Keratinocyte (primary cell): ENCODE results near the gene CPHXL2. TPM values are rescaled to one million over a fixed set of nuclear protein-coding genes. Genes with fewer than 3 reads are reported as not detected.

Experiments used
- DNase-seq: peaks from one replicate; pipeline ENCODE4 v3.0.0-alpha.2; 2011; ENCODE audit warnings: low read depth, missing footprints, low spot score
- FAIRE-seq: peaks from 2 replicates; lab custom pipeline; 2011; peaks lifted over from hg19 to GRCh38; lab: Jason Lieb, UNC
- H2AFZ ChIP-seq: 2 replicates; pipeline ENCODE4 v1.6.0; 2012; ENCODE audit warnings: low read length, control low read depth, inconsistent platforms; ENCODE audit not compliant: control insufficient read depth
- H3K27ac ChIP-seq: 2 replicates; pipeline ENCODE4 v1.5.1; 2011; ENCODE audit warnings: low read length; ENCODE audit not compliant: control insufficient read depth, insufficient read depth
- H3K27me3 ChIP-seq: 3 replicates; pipeline ENCODE4 v1.6.0; 2011; ENCODE audit warnings: low read length; ENCODE audit not compliant: control insufficient read depth, insufficient read depth; ENCODE audit errors: extremely low read depth
- H3K36me3 ChIP-seq, 2 experiments: 2 replicates in 1 of 2; 3 replicates in 1 of 2; pipeline ENCODE4 v1.5.1; 2011; ENCODE audit warnings: low read length in 2 of 2, mild to moderate bottlenecking in 1 of 2; ENCODE audit not compliant: control insufficient read depth in 2 of 2, insufficient read depth in 2 of 2; ENCODE audit errors: extremely low read depth in 1 of 2
- H3K4me1 ChIP-seq: 3 replicates; pipeline ENCODE4 v1.5.1; 2011; ENCODE audit warnings: low read length; ENCODE audit not compliant: control insufficient read depth, insufficient read depth; ENCODE audit errors: extremely low read depth
- H3K4me2 ChIP-seq: 3 replicates; pipeline ENCODE4 v1.6.0; 2011; ENCODE audit warnings: low read depth, low read length; ENCODE audit not compliant: control insufficient read depth, insufficient read depth; ENCODE audit errors: extremely low read depth
- H3K4me3 ChIP-seq, 3 experiments: fragments of 200-600 bp in 1 of 3; sonication (generic) in 1 of 3; 2 replicates in 2 of 3; 3 replicates in 1 of 3; pipeline ENCODE4 v1.5.1; 2011 to 2016; ENCODE audit warnings: low read length in 3 of 3, mild to moderate bottlenecking in 3 of 3, control low read depth in 2 of 3, inconsistent platforms in 1 of 3, low read depth in 1 of 3, mixed read lengths in 1 of 3, mixed run types in 1 of 3, moderate library complexity in 1 of 3; ENCODE audit not compliant: control insufficient read depth in 2 of 3, insufficient read depth in 2 of 3; ENCODE audit errors: extremely low read depth in 1 of 3
- H3K79me2 ChIP-seq: 2 replicates; pipeline ENCODE4 v1.6.0; 2012; ENCODE audit warnings: low read length; ENCODE audit not compliant: control insufficient read depth, insufficient read depth
- H3K9ac ChIP-seq: 3 replicates; pipeline ENCODE4 v1.6.0; 2011; ENCODE audit warnings: low read length; ENCODE audit not compliant: control insufficient read depth, insufficient read depth; ENCODE audit errors: extremely low read depth
- H3K9me1 ChIP-seq: 3 replicates; pipeline ENCODE4 v1.6.0; 2011; ENCODE audit warnings: low read length; ENCODE audit not compliant: control insufficient read depth, insufficient read depth; ENCODE audit errors: extremely low read depth
- H3K9me3 ChIP-seq: 2 replicates; pipeline ENCODE4 v1.5.1; 2012; ENCODE audit warnings: low read depth, low read length; ENCODE audit not compliant: control insufficient read depth
- H4K20me1 ChIP-seq: 3 replicates; pipeline ENCODE4 v1.6.0; 2011; ENCODE audit warnings: low read length; ENCODE audit not compliant: control insufficient read depth, insufficient read depth; ENCODE audit errors: extremely low read depth
- CTCF ChIP-seq, 3 experiments: IDR thresholded peaks in 1 of 3; conservative IDR thresholded peaks in 1 of 3; optimal IDR thresholded peaks in 1 of 3; 2 replicates in 2 of 3; 3 replicates in 1 of 3; pipeline versions ENCODE3 to v1.5.1; 2011; ENCODE audit warnings: low read length in 3 of 3, mild to moderate bottlenecking in 3 of 3, moderate library complexity in 2 of 3, control low read depth in 1 of 3, inconsistent platforms in 1 of 3; ENCODE audit not compliant: insufficient read depth in 2 of 3; ENCODE audit errors: extremely low read depth in 1 of 3
- EZH2 ChIP-seq: IDR thresholded peaks from one replicate; pipeline ENCODE4 v1.6.1; 2012; ENCODE audit warnings: inconsistent platforms, mild to moderate bottlenecking, low read length, moderate library complexity
- dilution Hi-C: fragments of 300-500 bp; cut with MboI; formaldehyde crosslinking; loops from one replicate; pipeline ENCODE4 v1.7.0; 2020; ENCODE audit warnings: low sequenced_read_pairs; ENCODE audit not compliant: extremely low pct_ligation_motif_present
- polyA plus RNA-seq, 5 experiments: library from polyadenylated mRNA; depleted of rRNA in 3 of 5; stranded (reverse) in 3 of 5; stranded (forward) in 1 of 5; unstranded in 1 of 5; fragments of >200 nt; gene quantifications; 1 replicate in 1 of 5; 2 replicates in 3 of 5; 3 replicates in 1 of 5; pipeline versions ENCODE4 v1.2.1 to v1.2.3, GENCODE V29; 2011 to 2012; ENCODE audit warnings: missing spikeins in 2 of 5, low read depth in 1 of 5, low replicate concordance in 1 of 5

CPHXL2 gene
- polyA plus RNA-seq, 1 donor (not counting 4 experiments of a cell fraction or from before 2014, with no cell fraction given), result not detected

- peak; percentile 41 to 46 (median 45) for TF ChIP-seq CTCF (optimal IDR thresholded peaks at IDR 0.05 in 1 of 3, IDR thresholded peaks at IDR 0.05 in 1 of 3, conservative IDR thresholded peaks at IDR 0.05 in 1 of 3; ENCODE audit: extremely low read depth in 1 of 3, insufficient read depth in 2 of 3, low read length in 3 of 3)
- no peak for TF ChIP-seq EZH2
- no peak overlapping the region for H2AFZ ChIP-seq
- peaks cover 12% of the 10 kb centered on the region for H3K79me2 ChIP-seq
- peaks cover 14 to 30% of the 10 kb centered on the region in 2 experiments for H3K36me3 ChIP-seq
- H3K9ac ChIP-seq, result no peak overlapping the region
- no peak overlapping the region for H3K27ac ChIP-seq
- dilution Hi-C loops, result no loop called here
- H3K4me3 ChIP-seq, result no peak overlapping the region
- FAIRE-seq, result no peak
- no peaks in the 10 kb centered on the region for H3K27me3 ChIP-seq
- H3K9me3 ChIP-seq, result no peaks in the 10 kb centered on the region
- H3K9me1 ChIP-seq, result no peaks in the 10 kb centered on the region
- no peak for DNase-seq
- no peaks in the 10 kb centered on the region for H4K20me1 ChIP-seq
- peak overlapping the region; percentile 6 for H3K4me2 ChIP-seq
- peaks cover 7% of the 10 kb centered on the region for H3K4me1 ChIP-seq
These were observed 55.7 kb downstream of the CPHXL2 start for GRCh38 chr16:75621170-75621477.

GRCh38 chr16:75620326-75621169, 56.3 kb downstream of the CPHXL2 start:
- Histone ChIP-seq H3K4me1 (peaks cover 7% of the 10 kb centered on the region), H3K4me3 (no peak overlapping the region), H3K27me3 (no peaks in the 10 kb centered on the region), H3K36me3 (peaks cover 13 to 27% of the 10 kb centered on the region in 2 experiments), H3K9me1 (no peaks in the 10 kb centered on the region), H3K79me2 (peaks cover 12% of the 10 kb centered on the region), H3K9ac (no peak overlapping the region), H3K27ac (no peak overlapping the region), H3K4me2 (peak overlapping the region; percentile 6), H3K9me3 (no peaks in the 10 kb centered on the region), H2AFZ (no peak overlapping the region), H4K20me1 (no peaks in the 10 kb centered on the region)
- TF ChIP-seq EZH2 (no peak), CTCF (optimal IDR thresholded peaks at IDR 0.05 in 1 of 3, IDR thresholded peaks at IDR 0.05 in 1 of 3, conservative IDR thresholded peaks at IDR 0.05 in 1 of 3; ENCODE audit: extremely low read depth in 1 of 3, insufficient read depth in 2 of 3, low read length in 3 of 3) (no peak)
- DNase-seq (no peak), FAIRE-seq (no peak)
- dilution Hi-C loops, result no loop called here
